ENCODE data around the gene CYLC2.

CYLC2 gene, protein sequence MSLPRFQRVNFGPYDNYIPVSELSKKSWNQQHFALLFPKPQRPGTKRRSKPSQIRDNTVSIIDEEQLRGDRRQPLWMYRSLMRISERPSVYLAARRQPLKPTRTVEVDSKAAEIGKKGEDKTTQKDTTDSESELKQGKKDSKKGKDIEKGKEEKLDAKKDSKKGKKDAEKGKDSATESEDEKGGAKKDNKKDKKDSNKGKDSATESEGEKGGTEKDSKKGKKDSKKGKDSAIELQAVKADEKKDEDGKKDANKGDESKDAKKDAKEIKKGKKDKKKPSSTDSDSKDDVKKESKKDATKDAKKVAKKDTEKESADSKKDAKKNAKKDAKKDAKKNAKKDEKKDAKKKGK

DNA sequence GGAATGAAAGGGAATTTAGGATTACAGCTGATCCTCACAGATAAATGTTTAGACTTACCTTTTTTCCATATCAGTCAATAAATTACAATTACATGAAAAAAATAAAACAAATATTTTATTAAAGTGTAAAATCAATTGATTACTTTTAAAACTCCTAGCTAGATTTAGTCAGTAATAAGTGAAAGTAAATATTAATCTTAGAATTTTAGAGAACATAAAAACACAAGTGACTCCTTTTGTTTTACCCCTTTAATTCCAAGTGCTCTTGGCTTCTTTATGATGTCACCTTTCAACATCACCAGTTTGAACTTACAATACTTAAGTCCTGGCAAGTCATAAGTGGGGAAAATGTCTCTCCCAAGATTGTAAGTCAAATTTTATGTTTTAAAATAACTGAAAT, at the start of gene CYLC2:
TSS of gene CYLC2 (plus strand) at position 301 of the 400 bp plus-strand sequence. CDS start at position 349, 48 bp downstream.
- TF ChIP-seq, protein P1, sequence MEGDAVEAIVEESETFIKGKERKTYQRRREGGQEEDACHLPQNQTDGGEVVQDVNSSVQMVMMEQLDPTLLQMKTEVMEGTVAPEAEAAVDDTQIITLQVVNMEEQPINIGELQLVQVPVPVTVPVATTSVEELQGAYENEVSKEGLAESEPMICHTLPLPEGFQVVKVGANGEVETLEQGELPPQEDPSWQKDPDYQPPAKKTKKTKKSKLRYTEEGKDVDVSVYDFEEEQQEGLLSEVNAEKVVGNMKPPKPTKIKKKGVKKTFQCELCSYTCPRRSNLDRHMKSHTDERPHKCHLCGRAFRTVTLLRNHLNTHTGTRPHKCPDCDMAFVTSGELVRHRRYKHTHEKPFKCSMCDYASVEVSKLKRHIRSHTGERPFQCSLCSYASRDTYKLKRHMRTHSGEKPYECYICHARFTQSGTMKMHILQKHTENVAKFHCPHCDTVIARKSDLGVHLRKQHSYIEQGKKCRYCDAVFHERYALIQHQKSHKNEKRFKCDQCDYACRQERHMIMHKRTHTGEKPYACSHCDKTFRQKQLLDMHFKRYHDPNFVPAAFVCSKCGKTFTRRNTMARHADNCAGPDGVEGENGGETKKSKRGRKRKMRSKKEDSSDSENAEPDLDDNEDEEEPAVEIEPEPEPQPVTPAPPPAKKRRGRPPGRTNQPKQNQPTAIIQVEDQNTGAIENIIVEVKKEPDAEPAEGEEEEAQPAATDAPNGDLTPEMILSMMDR (IDR thresholded peaks at IDR 0.05; ENCODE audit: low read depth, low read length): no peak

DNA sequence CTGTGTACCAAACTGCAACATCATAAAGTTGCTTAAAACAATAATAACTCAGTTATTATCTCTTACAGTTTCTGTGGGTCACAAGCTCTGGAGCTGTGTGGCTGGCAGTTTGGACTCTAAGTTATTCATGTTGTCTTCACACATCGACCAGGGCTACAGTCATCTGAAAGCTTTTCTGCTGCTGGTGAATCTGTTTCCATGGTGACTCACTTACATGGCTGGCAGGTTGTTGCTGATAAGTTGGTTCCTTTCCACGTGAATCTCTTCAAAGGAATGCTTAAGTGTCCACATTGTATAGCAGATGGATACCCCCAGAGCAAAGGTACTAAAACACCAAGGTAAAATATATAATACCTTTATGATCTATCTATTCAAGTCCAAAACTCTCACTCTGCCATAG, 44.8 kb upstream of the CYLC2 start:
- TF ChIP-seq, protein P1 (IDR thresholded peaks at IDR 0.05; ENCODE audit: low read depth, low read length): no peak

More for the DNA sequence above, at the start of gene CYLC2:
- DNase-seq (ENCODE audit: extremely low read depth, low read depth): no peak

DNA sequence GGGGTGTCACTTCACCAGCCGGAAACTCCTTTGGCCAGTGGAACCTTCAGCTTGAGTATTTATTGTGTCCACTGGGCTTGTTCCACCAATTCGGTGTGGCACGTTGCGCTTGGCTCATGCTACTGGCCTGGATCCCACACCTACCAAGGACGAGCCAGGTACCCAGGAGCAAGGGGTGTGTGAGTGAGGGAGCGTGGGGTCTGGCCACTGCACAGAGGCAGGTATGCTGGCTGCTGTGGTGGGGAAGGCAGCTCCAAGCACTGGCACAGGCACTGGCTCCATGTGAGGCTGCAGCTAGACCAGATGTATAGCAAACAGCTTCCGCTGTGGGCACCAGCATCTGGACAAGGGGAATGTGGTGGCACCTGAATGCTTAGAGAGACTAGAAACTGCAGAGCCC, 28.1 kb upstream of the CYLC2 start:
- TF ChIP-seq, protein P1 (IDR thresholded peaks at IDR 0.05; ENCODE audit: low read depth, low read length): no peak
- DNase-seq (ENCODE audit: extremely low read depth, low read depth): no peak

More for the DNA sequence above, 44.8 kb upstream of the CYLC2 start:
- DNase-seq (ENCODE audit: extremely low read depth, low read depth): no peak

DNA sequence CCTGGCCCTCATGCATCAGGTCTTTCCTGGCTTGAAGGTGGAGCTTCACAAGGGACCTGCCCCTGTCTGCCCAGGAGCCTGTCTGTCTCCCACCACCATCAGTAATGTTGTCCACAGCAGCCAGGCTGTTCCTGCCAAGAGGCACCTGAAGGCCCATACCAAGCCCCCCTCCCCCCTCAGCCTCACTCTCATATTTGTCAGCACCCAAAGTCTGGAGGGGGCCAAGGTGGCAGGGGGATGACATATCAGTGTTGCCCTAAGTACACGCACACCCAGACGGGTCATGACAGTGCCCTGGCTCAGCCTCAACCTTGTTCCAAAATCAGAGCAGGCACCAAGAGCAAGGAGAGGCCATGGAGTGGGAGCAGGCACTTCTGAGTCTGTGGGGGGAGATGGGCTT, 27.2 kb upstream of the CYLC2 start:
- no peak for DNase-seq (ENCODE audit: extremely low read depth, low read depth)
- TF ChIP-seq, protein P1 (IDR thresholded peaks at IDR 0.05; ENCODE audit: low read depth, low read length): no peak

DNA sequence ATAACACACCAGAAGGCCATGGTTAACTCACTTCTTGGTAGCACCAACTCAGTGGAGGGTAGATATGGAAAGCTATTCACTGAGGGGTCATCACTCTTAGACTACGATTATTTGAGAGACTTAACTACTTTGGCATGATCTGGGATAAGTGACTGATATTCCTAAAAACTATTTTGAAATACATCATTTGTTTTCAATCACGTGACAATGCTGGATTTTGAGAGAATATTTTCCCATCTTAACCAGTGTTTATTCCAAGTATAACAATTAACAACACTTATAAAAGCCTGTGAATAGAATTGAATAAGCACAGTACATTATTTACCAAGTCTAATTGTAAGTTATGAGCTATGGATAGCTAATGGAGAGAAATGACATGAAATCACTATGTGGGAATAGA, 22.4 kb upstream of the CYLC2 start:
- no peak for DNase-seq (ENCODE audit: extremely low read depth, low read depth)
- TF ChIP-seq, protein P1 (IDR thresholded peaks at IDR 0.05; ENCODE audit: low read depth, low read length): no peak

DNA sequence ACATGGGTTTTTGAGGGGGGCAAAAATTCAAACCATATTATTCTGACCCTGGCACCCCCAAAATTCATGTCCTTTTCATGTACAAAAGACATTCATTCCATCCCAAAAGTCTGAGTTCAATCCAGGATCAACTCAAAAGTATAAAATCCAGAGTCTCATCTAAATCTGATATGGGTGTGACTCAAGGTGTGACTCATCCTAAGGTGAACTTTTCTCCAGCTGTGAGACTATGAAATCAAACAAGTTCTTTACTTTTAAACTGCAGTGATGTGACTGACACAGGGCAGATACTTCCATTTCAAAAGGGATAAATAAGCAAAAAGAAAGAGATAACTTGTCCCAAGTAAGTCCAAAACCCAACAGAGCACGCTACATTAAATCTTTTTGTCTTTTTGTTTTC, 20.6 kb upstream of the CYLC2 start:
- DNase-seq (ENCODE audit: extremely low read depth, low read depth): no peak
- TF ChIP-seq, protein P1 (IDR thresholded peaks at IDR 0.05; ENCODE audit: low read depth, low read length): no peak

DNA sequence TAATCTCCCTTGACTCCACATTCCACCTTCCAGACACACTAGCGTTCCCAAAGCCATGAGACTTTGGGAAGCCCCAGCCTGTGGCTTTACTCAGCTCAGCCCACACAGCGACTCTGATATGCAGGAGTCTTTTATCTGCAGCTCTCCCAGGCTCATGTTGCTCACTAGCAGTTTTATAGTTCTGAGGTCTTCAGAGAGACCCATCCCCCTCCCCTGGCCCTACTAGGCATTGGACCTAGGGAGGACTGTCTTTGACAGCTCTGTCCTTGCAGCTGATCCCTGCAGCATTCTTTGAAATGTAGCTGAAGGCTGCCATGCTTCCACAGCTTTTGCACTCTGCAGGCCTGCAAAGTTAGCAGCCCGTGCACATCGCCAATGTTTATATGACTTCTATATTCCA, 19.9 kb upstream of the CYLC2 start:
- DNase-seq (ENCODE audit: extremely low read depth, low read depth): no peak
- TF ChIP-seq, protein P1 (IDR thresholded peaks at IDR 0.05; ENCODE audit: low read depth, low read length): no peak

Measured in AG09319 (cell line).